ENCODE data around the gene OGT. TPM values are rescaled to one million over a fixed set of nuclear protein-coding genes. Genes with fewer than 3 reads are reported as not detected.

Gene OGT
- total RNA-seq, 1 donor from 2014 or later = 49.6 TPM

DNA sequence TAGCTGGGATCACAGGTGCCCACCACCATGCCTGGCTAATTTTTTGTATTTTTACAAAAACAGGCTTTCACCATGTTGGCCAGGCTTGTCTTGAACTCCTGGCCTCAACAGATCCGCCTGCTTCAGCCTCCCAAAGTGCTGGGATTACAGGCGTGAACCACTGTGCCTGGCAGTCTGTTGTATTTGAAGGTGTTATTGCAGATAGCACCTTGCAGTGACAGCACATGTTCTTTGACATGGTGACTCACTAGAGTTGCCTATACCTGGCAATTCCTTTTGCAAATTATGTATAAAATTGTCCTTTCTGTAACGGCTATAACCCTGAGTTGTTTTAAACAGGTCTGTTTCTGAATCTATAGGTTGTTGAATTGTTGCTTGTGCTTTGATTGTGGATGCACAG, 7.9 kb downstream of the OGT start:
- TF ChIP-seq, protein P1, sequence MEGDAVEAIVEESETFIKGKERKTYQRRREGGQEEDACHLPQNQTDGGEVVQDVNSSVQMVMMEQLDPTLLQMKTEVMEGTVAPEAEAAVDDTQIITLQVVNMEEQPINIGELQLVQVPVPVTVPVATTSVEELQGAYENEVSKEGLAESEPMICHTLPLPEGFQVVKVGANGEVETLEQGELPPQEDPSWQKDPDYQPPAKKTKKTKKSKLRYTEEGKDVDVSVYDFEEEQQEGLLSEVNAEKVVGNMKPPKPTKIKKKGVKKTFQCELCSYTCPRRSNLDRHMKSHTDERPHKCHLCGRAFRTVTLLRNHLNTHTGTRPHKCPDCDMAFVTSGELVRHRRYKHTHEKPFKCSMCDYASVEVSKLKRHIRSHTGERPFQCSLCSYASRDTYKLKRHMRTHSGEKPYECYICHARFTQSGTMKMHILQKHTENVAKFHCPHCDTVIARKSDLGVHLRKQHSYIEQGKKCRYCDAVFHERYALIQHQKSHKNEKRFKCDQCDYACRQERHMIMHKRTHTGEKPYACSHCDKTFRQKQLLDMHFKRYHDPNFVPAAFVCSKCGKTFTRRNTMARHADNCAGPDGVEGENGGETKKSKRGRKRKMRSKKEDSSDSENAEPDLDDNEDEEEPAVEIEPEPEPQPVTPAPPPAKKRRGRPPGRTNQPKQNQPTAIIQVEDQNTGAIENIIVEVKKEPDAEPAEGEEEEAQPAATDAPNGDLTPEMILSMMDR (conservative IDR thresholded peaks at IDR 0.05; ENCODE audit: low read depth, low read length) = no peak
- H3K4me3 ChIP-seq (ENCODE audit: low read depth, low read length) = no peak overlapping the region
- no peak for DNase-seq (ENCODE audit: low read depth)

DNA sequence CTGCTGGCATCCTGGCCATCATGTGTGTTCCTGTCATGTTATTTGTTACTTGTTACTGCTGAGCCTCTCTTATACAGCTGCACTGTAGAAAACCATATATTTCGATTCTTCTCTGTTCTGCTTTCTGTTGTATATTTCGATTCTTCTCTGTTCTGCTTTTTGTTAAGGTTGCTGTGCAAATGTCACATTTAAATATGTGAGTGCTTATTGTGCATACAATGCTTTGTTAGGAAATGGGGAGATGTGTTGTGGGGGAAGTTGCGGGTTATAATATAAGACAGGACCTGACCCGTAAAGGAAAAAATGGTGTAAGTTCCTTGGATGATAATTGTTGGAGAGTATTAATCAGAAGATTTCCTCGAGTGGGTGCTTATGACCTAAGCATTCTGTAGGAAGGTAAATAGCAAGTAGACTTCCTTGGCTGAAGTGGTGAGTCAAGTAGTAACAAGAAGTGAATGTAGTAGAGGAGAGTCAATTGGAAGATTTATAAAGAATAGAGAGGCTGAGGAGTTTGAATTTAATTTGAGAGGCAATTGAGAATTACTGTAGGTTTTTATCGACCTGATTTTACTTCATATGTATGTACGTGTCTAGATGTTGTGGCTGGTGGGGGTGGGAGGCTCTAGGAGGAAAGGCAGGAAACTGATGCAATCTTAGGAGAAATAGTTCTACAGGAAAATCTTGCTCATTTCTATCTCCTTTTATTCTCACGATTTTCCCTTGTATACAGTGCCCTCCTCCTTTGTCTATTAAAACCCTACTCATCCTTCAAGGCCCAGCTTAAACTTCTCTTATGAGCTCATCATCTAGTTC, 8.5 kb downstream of the OGT start:
- DNase-seq (ENCODE audit: low read depth) = no peak
- no peak overlapping the region for H3K4me3 ChIP-seq (ENCODE audit: low read depth, low read length)
- TF ChIP-seq, protein P1 (conservative IDR thresholded peaks at IDR 0.05; ENCODE audit: low read depth, low read length) = no peak

DNA sequence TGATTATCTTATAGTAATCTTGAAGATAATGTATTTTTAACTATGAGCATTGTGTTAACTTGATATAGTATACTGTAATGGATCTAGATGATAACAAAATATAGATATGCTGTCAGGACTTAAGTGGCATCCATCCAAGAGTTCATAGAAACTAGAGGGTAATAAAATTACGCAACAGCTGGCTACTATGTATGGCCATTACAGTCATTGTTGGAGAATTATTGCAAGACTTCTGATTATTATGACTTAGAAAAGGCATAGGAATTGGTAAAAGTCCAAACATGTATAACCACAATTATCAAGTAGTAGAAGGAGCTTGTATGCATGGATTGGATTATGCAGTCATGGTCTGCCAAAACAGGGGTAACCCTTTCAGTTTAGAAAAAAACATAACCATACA, 9.5 kb downstream of the OGT start:
- H3K4me3 ChIP-seq (ENCODE audit: low read depth, low read length) = no peak overlapping the region
- TF ChIP-seq, protein P1 (conservative IDR thresholded peaks at IDR 0.05; ENCODE audit: low read depth, low read length) = no peak
- DNase-seq (ENCODE audit: low read depth) = no peak

DNA sequence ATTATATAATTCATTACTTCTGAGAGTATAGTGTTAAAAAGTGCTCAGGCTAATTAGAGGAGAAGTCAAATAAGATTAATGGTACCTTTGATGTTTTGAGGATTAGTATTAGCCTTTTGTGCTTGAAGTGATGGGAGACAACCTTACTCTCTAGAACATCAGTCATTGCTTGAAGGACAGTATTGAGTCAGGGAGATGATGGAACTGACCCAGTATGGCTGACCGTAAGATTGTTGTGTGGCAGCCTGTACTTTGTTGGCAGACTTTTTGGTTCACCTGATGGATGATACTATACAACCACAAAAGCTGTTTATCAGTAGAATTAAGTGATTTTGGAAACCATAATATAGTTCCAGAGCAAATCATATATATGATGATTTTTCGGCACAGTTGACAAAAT, 9.9 kb downstream of the OGT start:
- TF ChIP-seq, protein P1 (conservative IDR thresholded peaks at IDR 0.05; ENCODE audit: low read depth, low read length) = no peak
- no peak for DNase-seq (ENCODE audit: low read depth)
- H3K4me3 ChIP-seq (ENCODE audit: low read depth, low read length) = no peak overlapping the region

DNA sequence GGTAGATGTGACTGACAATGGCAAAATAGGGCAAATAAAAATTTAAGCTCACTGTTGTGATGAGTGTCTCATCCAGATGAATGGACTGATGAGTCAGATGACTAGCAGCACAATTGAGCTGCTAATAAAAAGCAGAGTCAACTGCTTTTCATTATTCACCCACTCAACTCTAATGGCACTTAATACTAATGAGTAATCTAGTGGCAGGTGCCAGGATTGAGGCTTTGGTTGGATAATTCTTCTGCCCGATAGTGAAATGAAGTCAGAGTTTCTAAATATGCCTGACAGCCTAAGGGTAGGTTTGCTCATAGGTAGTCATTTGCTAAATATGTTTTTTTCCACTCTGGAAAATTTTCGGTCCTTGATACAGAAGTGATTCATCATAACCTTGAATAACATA, 10.4 kb downstream of the OGT start:
- DNase-seq (ENCODE audit: low read depth) = no peak
- no peak overlapping the region for H3K4me3 ChIP-seq (ENCODE audit: low read depth, low read length)
- TF ChIP-seq, protein P1 (conservative IDR thresholded peaks at IDR 0.05; ENCODE audit: low read depth, low read length) = no peak

DNA sequence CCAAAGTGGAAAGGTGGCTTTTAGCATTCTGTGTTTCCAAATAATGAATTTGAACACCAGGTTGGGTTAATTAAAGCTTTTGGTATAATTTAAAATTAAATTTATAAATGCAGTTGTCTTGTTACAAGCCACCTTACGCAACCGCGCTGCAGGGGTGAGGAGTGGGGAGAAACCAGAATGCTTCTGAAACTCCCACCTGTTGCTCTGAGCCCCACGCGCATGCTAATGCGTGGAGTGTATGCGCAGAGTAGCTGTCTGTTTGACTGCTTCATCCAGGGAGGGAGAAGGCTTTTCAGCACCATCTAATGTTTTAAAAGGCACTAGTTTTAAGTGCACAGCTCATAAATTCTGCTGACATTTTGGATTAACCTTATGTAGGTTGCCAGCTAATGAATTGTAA, 12.5 kb downstream of the OGT start:
- no peak for DNase-seq (ENCODE audit: low read depth)
- TF ChIP-seq, protein P1 (conservative IDR thresholded peaks at IDR 0.05; ENCODE audit: low read depth, low read length) = no peak
- H3K4me3 ChIP-seq (ENCODE audit: low read depth, low read length) = no peak overlapping the region

DNA sequence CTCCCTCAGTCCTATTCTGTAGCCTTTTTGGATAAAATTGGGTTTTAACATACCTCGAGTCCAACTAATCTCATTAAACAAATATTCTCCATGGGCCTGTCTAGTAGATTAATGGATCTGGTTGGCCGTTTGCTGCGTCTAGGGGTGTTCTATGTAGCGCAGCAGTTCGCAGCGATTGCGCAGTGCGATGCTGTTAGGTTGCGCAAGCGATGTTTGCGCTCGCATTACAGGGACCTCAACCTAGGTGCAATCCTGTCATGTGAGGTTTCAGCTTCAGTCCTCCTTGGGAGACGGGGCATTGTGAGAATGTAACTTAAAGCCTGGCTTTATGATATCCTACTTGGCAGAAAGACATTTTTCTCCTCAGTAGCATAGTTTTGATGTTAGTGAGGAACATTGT, 14.0 kb downstream of the OGT start:
- TF ChIP-seq, protein P1 (conservative IDR thresholded peaks at IDR 0.05; ENCODE audit: low read depth, low read length) = no peak
- no peak overlapping the region for H3K4me3 ChIP-seq (ENCODE audit: low read depth, low read length)
- no peak for DNase-seq (ENCODE audit: low read depth)

Measured in epithelial cell of proximal tubule (primary cell).